Body of pancreas (tissue), 4 donors: ENCODE measurements around the gene LTBP1. TPM values are rescaled to one million over a fixed set of nuclear protein-coding genes. Genes with fewer than 3 reads are reported as not detected.
"Not testable (repeated sequence)": the region's sequence is repeated elsewhere in the genome, so short reads cannot be mapped to it uniquely, and the experiment has no call there.

ENCODE experiments used
- ATAC-seq: fragments of 150-250 bp; one replicate; pipeline ENCODE4 v1.9.1; 2016
- DNase-seq, 4 donors: peaks; one replicate each; pipeline ENCODE4 v3.0.0-alpha.2; 2019
- H3K27ac ChIP-seq, 4 donors: fragments of 200-600 bp; sonication (generic); 1 replicate in 3 of 4; 2 replicates in 1 of 4; pipeline versions ENCODE4 v1.5.1 to v1.6.1; 2016 to 2019; ENCODE audit warnings: mild to moderate bottlenecking in 1 of 4, mixed read lengths in 1 of 4, moderate library complexity in 1 of 4
- H3K27me3 ChIP-seq, 2 donors: fragments of 200-600 bp; sonication (generic); one replicate each; pipeline ENCODE4 v1.6.0; 2016; ENCODE audit warnings: mild to moderate bottlenecking in 1 of 2
- H3K36me3 ChIP-seq, 2 donors: fragments of 200-600 bp; sonication (generic); replicated peaks in 1 of 2; 2 replicates each; pipeline ENCODE4 v1.5.1; 2016; ENCODE audit warnings: low read depth in 2 of 2; ENCODE audit not compliant: insufficient read depth in 1 of 2
- H3K4me1 ChIP-seq: fragments of 200-600 bp; sonication (generic); one replicate; pipeline ENCODE4 v1.6.0; 2016
- H3K4me3 ChIP-seq, 2 donors: fragments of 200-600 bp; sonication (generic); 1 replicate in 1 of 2; 2 replicates in 1 of 2; pipeline ENCODE4 v1.5.1; 2016 to 2019
- H3K9me3 ChIP-seq, 3 donors: fragments of 200-600 bp; sonication (generic); 1 replicate in 2 of 3; 2 replicates in 1 of 3; pipeline ENCODE4 v1.5.1; 2016
- POLR2A ChIP-seq, 3 donors: fragments of 450-650 bp; IDR thresholded peaks; one replicate each; pipeline ENCODE4 v1.6.1; 2016; ENCODE audit warnings: antibody characterized with exemption in 3 of 3, mild to moderate bottlenecking in 2 of 3
- WGBS, 2 donors: methylation state at CpG; one replicate each; pipeline ENCODE4 v1.1.5; 2017; 5-methylcytosine and 5-hydroxymethylcytosine counted together
- intact Hi-C: fragments of 100-400 bp; cut with DNase I; formaldehyde crosslinking; loops from one replicate; pipeline ENCODE4 v1.15.1; 2023
- total RNA-seq, 2 donors: library from RNA; depleted of rRNA; stranded (reverse); fragments of >200 nt; gene quantifications; one replicate each; pipeline ENCODE4 v1.1.0, GENCODE V29; 2016
- TF ChIP-seq, protein P1 (sequence below), 7 experiments: fragments of 450-650 bp in 4 of 7; fragments of 200-600 bp in 3 of 7; sonication (generic) in 3 of 7; IDR thresholded peaks; one replicate each; pipeline ENCODE4 v1.5.1; 2016 to 2019; ENCODE audit warnings: antibody characterized with exemption in 7 of 7

Gene LTBP1
- total RNA-seq, 2 donors from 2014 or later = 8.8 to 10.2 TPM

DNA sequence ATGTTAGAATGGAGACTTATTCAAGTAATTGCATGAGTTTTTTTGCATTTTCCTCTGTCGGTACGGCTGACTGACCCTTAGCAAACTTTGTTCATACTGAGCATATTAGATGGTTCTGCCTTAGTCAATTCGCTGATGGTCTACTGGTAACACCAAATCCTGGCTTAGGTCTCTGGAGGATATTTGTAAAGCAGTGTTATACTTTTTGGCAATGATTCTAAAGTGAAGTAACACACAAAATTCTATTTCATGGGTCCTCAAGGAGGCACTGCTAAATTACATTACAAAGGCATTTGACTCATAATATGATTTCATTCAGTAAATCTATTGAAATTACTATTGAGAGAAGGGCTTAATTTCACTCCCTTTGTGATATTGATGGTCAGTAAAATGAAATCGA is 282.9 kb downstream of the LTBP1 start:
- Histone ChIP-seq H3K27me3 (no peaks in the 10 kb centered on the region), H3K27ac (no peak overlapping the region), H3K36me3 (no peaks in the 10 kb centered on the region), H3K9me3 (no peaks in the 10 kb centered on the region), H3K4me3 (no peak overlapping the region), H3K4me1 (no peaks in the 10 kb centered on the region)
- 87 to 88% methylated on average over 4 of the region's 4 CpGs for WGBS, 2 donors
- DNase-seq (no peak), ATAC-seq (no peak)
- intact Hi-C loops = no loop called here
- TF ChIP-seq, protein P1, sequence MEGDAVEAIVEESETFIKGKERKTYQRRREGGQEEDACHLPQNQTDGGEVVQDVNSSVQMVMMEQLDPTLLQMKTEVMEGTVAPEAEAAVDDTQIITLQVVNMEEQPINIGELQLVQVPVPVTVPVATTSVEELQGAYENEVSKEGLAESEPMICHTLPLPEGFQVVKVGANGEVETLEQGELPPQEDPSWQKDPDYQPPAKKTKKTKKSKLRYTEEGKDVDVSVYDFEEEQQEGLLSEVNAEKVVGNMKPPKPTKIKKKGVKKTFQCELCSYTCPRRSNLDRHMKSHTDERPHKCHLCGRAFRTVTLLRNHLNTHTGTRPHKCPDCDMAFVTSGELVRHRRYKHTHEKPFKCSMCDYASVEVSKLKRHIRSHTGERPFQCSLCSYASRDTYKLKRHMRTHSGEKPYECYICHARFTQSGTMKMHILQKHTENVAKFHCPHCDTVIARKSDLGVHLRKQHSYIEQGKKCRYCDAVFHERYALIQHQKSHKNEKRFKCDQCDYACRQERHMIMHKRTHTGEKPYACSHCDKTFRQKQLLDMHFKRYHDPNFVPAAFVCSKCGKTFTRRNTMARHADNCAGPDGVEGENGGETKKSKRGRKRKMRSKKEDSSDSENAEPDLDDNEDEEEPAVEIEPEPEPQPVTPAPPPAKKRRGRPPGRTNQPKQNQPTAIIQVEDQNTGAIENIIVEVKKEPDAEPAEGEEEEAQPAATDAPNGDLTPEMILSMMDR (IDR thresholded peaks at IDR 0.05) = no peak
- no peak for TF ChIP-seq POLR2A (IDR thresholded peaks at IDR 0.05)

DNA sequence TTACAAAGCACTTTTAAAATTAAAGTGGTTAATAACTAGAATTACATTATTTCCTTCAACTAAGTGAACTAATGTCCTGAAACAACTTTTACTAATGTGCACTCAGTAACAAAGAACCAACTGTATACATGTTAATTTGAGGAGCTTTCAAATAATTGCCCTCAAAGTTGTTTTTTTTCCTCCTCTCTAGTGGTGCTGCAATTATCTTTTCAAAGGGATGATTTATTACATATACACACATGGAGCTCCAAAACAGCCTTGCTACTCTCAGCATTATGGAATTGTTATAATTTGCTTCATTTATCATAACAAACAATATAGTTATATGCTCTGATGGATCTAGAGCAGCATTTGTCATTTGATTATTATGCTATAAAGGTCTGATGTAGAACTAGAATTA is 283.4 kb downstream of the LTBP1 start:
- no peak for ATAC-seq
- Histone ChIP-seq H3K4me1 (no peaks in the 10 kb centered on the region), H3K9me3 (no peaks in the 10 kb centered on the region), H3K4me3 (no peak overlapping the region), H3K27ac (no peak overlapping the region), H3K27me3 (no peaks in the 10 kb centered on the region), H3K36me3 (no peaks in the 10 kb centered on the region)
- intact Hi-C loops = no loop called here
- TF ChIP-seq, protein P1 (IDR thresholded peaks at IDR 0.05) = no peak
- no peak for TF ChIP-seq POLR2A (IDR thresholded peaks at IDR 0.05)
- no peak for DNase-seq

DNA sequence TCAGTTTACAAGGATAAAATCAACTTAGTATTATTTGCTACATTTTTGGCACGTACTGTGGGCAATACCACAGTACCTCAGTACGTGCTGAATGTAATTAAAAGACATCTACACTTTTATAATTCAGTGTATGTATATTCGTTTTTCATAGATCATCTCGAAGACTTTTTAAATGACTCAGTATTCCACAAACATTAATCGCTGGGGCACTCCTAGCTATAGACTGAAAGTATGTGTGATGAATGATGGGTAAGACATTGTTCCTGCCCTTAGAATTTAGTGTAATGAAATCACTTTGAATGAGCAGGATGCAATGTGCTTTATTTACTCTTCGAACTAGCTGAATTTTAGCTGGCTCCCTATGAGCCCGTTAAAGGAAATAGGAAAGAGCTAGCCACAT is 284.1 kb downstream of the LTBP1 start:
- no peak for TF ChIP-seq POLR2A (IDR thresholded peaks at IDR 0.05)
- TF ChIP-seq, protein P1 (IDR thresholded peaks at IDR 0.05) = no peak
- H3K9me3 ChIP-seq = no peaks in the 10 kb centered on the region
- ATAC-seq (no peak), DNase-seq (no peak)
- no peaks in the 10 kb centered on the region for H3K4me1 ChIP-seq
- H3K27me3 ChIP-seq = no peaks in the 10 kb centered on the region
- WGBS, 2 donors = 75 to 76% methylated on average over 6 to 7 of the region's 7 CpGs
- intact Hi-C loops = no loop called here
- H3K27ac ChIP-seq = no peak overlapping the region
- no peaks in the 10 kb centered on the region for H3K36me3 ChIP-seq
- no peak overlapping the region for H3K4me3 ChIP-seq

DNA sequence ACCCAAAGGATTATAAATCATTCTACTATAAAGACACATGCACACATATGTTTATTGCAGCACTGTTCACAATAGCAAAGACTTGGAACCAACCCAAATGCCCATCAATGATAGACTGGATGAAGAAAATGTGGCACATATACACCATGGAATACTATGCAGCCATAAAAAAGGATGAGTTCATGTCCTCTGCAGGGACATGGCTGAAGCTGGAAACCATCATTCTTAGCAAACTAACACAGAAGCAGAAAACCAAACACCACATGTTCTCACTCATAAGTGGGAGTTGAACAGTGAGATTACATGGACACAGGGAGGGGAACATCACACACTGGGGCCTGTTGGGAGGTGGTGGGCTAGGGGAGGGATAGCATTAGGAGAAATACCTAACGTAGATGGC is 288.8 kb downstream of the LTBP1 start:
- H3K36me3 ChIP-seq, DNase-seq: not testable (repeated sequence)
- 100% methylated on average over 1 of the region's 1 CpG for WGBS, 2 donors

DNA sequence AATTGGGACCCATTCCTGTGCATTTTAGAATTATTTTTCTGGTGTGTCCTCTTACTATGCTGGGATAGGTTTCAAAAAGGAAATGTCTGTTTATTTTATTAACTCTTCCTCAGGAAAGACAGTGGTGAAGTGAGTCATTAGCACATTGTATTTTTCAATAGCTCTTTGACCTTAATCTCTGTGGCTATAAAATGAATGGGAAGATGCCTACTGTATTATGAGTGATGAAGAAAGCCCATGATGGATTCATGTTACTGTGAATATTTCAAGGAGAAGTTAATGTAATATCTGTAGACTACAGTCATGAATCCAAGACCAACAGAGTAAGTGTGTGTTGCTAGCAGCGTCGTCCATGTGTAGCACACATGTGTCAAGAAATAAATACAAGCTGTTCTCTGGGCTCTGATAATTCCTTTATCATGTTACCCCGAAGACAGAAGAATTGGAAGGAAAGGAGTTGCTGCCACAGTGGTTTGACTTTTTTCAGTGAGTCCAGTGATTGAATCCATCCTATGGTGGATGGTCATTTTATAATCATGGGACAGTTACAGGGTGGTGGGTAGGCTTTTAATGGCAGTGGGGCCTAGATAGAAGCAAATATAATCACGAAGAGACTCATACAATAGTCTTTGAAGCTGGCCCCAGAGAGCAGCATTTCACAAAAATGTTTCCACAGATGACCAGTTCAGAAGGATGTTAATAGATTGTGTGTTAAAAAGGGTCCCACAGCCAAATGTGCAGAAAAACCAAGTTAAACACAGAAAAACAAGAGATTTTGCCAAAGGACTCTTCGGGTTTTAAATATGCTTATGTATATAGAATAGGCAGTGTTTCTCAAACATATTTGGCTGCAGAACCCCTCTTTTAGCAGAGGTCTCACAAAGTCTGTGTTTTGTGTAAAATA is 290.0 kb downstream of the LTBP1 start:
- Histone ChIP-seq H3K36me3 (no peaks in the 10 kb centered on the region), H3K4me3 (no peak overlapping the region), H3K27me3 (no peaks in the 10 kb centered on the region), H3K4me1 (no peaks in the 10 kb centered on the region), H3K9me3 (no peaks in the 10 kb centered on the region), H3K27ac (no peak overlapping the region)
- DNase-seq = no peak
- 75 to 91% methylated on average over 5 of the region's 5 CpGs for WGBS, 2 donors
- no peak for ATAC-seq
- TF ChIP-seq, protein P1 (IDR thresholded peaks at IDR 0.05) = no peak
- TF ChIP-seq POLR2A (IDR thresholded peaks at IDR 0.05) = no peak
- intact Hi-C loops = no loop called here

More for the DNA sequence above, 288.8 kb downstream of the LTBP1 start:
- H3K27me3 ChIP-seq, H3K9me3 ChIP-seq, intact Hi-C loops, H3K27ac ChIP-seq, H3K4me1 ChIP-seq, ATAC-seq, H3K4me3 ChIP-seq: not testable (repeated sequence)
